Neural cell (in vitro differentiated cells): Measurements from ENCODE around the gene LTA4H.

Source experiments
- EP300 ChIP-seq: fragments of 450-650 bp; conservative IDR thresholded peaks from 2 replicates; pipeline ENCODE4 v1.6.1; 2014; ENCODE audit warnings: antibody characterized with exemption, mild to moderate bottlenecking, moderate library complexity; ENCODE audit not compliant: poor library complexity, severe bottlenecking
- POLR2AphosphoS5 ChIP-seq: IDR thresholded peaks from 2 replicates; pipeline ENCODE4 v1.6.1; 2012
- RAD21 ChIP-seq: fragments of 450-650 bp; conservative IDR thresholded peaks from 2 replicates; pipeline ENCODE4 v1.6.1; 2014; ENCODE audit warnings: antibody characterized with exemption, mild to moderate bottlenecking, moderate library complexity

GRCh38 chr12:96045566-96045965 lies 10.2 kb upstream of the LTA4H start:
- TF ChIP-seq RAD21 = no peak
- no peak for TF ChIP-seq POLR2AphosphoS5
- TF ChIP-seq EP300 = no peak
